ENCODE results near the gene CACNA1B. TPM values are rescaled to one million over a fixed set of nuclear protein-coding genes. Genes with fewer than 3 reads are reported as not detected.

Gene CACNA1B
- total RNA-seq, 1 experiment from 2014 or later, result 1.7 TPM

DNA sequence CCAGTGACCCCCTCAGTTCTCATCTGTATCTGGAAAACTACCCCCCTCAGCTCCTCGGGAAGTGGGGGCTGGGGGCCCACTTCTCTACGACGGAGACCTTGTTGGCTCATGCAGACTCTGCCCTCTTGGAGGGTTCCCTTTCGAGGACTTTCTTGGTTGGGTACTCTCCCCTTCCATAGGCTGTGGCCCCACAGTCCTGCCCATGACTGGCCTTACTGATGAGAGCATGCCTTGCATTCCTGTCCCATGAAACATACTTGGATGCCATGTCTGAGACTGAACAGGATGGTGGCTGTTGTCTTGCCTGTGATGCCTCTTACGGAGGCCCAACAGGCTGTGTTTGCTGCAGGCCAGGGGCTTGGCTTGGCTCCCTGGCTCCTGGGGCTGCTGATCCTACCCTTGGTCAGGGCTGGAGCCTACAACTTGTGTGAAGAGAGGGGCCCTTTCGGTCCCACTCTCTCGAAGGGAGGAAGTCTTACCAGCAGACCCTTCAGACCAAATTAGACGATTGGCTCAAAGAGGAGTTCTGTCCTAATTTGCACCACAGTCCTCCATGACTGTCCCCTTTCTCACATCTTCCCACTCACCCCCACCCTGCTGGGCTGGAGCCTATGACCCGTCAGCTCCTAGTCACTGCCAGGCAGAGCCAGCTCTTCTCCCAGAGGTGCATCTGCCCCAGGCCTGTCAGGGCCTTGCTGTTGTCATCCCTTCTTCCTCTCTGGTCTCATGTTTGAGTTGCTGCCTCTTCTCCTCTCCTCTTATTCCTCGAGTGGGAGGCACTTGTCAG lies 109.9 kb downstream of the CACNA1B start:
- no peaks in the 10 kb centered on the region for H3K79me2 ChIP-seq (ENCODE audit: insufficient read depth, low read length)
- no peak for DNase-seq (ENCODE audit: low read depth, low spot score)
- intact Hi-C loops (cut with micrococcal nuclease), result no loop called here
- no peak for TF ChIP-seq SRF (IDR thresholded peaks at IDR 0.05; ENCODE audit: low read depth)
- TF ChIP-seq TCF7L2 (IDR thresholded peaks at IDR 0.05; ENCODE audit: borderline replicate concordance, extremely low read depth, insufficient read depth, insufficient read length), result no peak
- TF ChIP-seq SP1 (IDR thresholded peaks at IDR 0.05; ENCODE audit: low read depth), result no peak
- TF ChIP-seq ZNF274 (IDR thresholded peaks at IDR 0.05; ENCODE audit: low read depth, low read length), result no peak
- TF ChIP-seq, protein P1, sequence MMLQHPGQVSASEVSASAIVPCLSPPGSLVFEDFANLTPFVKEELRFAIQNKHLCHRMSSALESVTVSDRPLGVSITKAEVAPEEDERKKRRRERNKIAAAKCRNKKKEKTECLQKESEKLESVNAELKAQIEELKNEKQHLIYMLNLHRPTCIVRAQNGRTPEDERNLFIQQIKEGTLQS (IDR thresholded peaks at IDR 0.05), result no peak
- TF ChIP-seq RAD21 (IDR thresholded peaks at IDR 0.05; ENCODE audit: low read depth), result no peak
- TF ChIP-seq EZH2 (IDR thresholded peaks at IDR 0.05), result no peak
- CTCF ChIA-PET, result no interaction called here
- H3K27ac ChIP-seq (ENCODE audit: low read depth, low read length), result no peak overlapping the region
- no peak overlapping the region for H3K9ac ChIP-seq (ENCODE audit: low read length)
- no peak overlapping the region for H3K4me3 ChIP-seq (replicated peaks in 1 of 2; ENCODE audit: low read depth in 1 of 2, low read length in 2 of 2)
- no peaks in the 10 kb centered on the region for H3K9me3 ChIP-seq (ENCODE audit: control insufficient read depth in 1 of 2, insufficient read depth in 1 of 2, low read depth in 1 of 2, low read length in 2 of 2)
- peaks cover 1 to 19% of the 10 kb centered on the region in 2 experiments; a peak in 2 of 4 replicates for H3K4me1 ChIP-seq (ENCODE audit: control insufficient read depth in 1 of 2, insufficient read depth in 2 of 2, low read length in 2 of 2)
- H2AFZ ChIP-seq (ENCODE audit: low read depth, low read length, poor library complexity, severe bottlenecking), result no peak overlapping the region
- ATAC-seq, result peak; percentile 80
- RAD21 ChIA-PET (ENCODE audit: low non-redundant PET in 1 of 2, low total read pairs in 2 of 2, uncharacterized antibody in 2 of 2, unreplicated experiment in 2 of 2), result no interaction called here
- POLR2A ChIA-PET, result no interaction called here
- H3K4me2 ChIP-seq (ENCODE audit: low read length), result peak overlapping the region; percentile 14; the same call in 1 of the 2 replicates
- no TSS peak for BruUV-seq (replicated peaks)
- H3K27me3 ChIP-seq (ENCODE audit: insufficient read depth, low read length), result peaks cover 18% of the 10 kb centered on the region
- H3K36me3 ChIP-seq (ENCODE audit: control insufficient read depth in 1 of 2, insufficient read depth in 2 of 2, low read length in 2 of 2), result no peaks in the 10 kb centered on the region
- H4K20me1 ChIP-seq (ENCODE audit: insufficient read depth), result no peaks in the 10 kb centered on the region
- no peaks in the 10 kb centered on the region for H3K9me2 ChIP-seq (ENCODE audit: insufficient read depth)

DNA sequence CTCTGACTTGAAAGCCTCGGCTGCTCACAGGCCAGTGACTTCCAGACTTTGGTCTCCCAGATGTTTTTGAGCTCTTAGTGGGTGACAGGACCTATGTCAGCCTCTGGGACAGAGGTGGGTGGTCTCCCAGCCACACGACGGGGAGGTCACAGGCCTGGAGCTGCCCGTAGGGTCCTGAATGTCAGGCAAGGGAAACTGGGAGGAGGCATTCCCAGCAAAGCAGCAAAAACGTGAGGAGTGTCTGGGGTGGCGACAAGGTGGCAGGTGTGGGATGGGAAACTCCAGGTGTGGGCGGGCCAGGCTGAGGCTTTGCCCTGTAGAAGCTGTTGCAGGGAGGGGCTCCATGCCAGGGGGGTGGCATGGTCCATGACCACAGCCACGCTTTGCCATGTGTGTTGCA lies 110.5 kb downstream of the CACNA1B start:
- ChIA-PET POLR2A (no interaction called here), CTCF (no interaction called here), RAD21 (ENCODE audit: low non-redundant PET in 1 of 2, low total read pairs in 2 of 2, uncharacterized antibody in 2 of 2, unreplicated experiment in 2 of 2) (no interaction called here)
- peaks cover 22% of the 10 kb centered on the region for H3K27me3 ChIP-seq (ENCODE audit: insufficient read depth, low read length)
- no peak overlapping the region for H3K27ac ChIP-seq (ENCODE audit: low read depth, low read length)
- no peaks in the 10 kb centered on the region for H3K9me3 ChIP-seq (ENCODE audit: control insufficient read depth in 1 of 2, insufficient read depth in 1 of 2, low read depth in 1 of 2, low read length in 2 of 2)
- no peaks in the 10 kb centered on the region for H3K9me2 ChIP-seq (ENCODE audit: insufficient read depth)
- H3K4me2 ChIP-seq (ENCODE audit: low read length), result no peak overlapping the region
- BruUV-seq (replicated peaks), result no TSS peak
- ATAC-seq (no peak), DNase-seq (ENCODE audit: low read depth, low spot score) (no peak)
- no peaks in the 10 kb centered on the region for H4K20me1 ChIP-seq (ENCODE audit: insufficient read depth)
- peaks cover 0 to 16% of the 10 kb centered on the region in 2 experiments; a peak in 1 of 4 replicates for H3K4me1 ChIP-seq (ENCODE audit: control insufficient read depth in 1 of 2, insufficient read depth in 2 of 2, low read length in 2 of 2)
- H3K4me3 ChIP-seq (replicated peaks in 1 of 2; ENCODE audit: low read depth in 1 of 2, low read length in 2 of 2), result no peak overlapping the region
- no peaks in the 10 kb centered on the region for H3K79me2 ChIP-seq (ENCODE audit: insufficient read depth, low read length)
- intact Hi-C loops (cut with micrococcal nuclease), result no loop called here
- H3K36me3 ChIP-seq (ENCODE audit: control insufficient read depth in 1 of 2, insufficient read depth in 2 of 2, low read length in 2 of 2), result no peaks in the 10 kb centered on the region
- no peak overlapping the region for H3K9ac ChIP-seq (ENCODE audit: low read length)
- no peak overlapping the region for H2AFZ ChIP-seq (ENCODE audit: low read depth, low read length, poor library complexity, severe bottlenecking)
- TF ChIP-seq POLR2A (IDR thresholded peaks at IDR 0.05; ENCODE audit: borderline replicate concordance, extremely low read depth, insufficient read depth, insufficient read length) (no peak), ZNF274 (IDR thresholded peaks at IDR 0.05; ENCODE audit: low read depth, low read length) (no peak), JUND (IDR thresholded peaks at IDR 0.05) (no peak), CBX3 (IDR thresholded peaks at IDR 0.05; ENCODE audit: low read depth) (no peak), ELF1 (IDR thresholded peaks at IDR 0.05; ENCODE audit: borderline replicate concordance, low read depth) (no peak), FOSL1 (IDR thresholded peaks at IDR 0.05; ENCODE audit: low read depth) (no peak), SIN3A (IDR thresholded peaks at IDR 0.05; ENCODE audit: low read depth) (no peak)
- TF ChIP-seq, protein P2, sequence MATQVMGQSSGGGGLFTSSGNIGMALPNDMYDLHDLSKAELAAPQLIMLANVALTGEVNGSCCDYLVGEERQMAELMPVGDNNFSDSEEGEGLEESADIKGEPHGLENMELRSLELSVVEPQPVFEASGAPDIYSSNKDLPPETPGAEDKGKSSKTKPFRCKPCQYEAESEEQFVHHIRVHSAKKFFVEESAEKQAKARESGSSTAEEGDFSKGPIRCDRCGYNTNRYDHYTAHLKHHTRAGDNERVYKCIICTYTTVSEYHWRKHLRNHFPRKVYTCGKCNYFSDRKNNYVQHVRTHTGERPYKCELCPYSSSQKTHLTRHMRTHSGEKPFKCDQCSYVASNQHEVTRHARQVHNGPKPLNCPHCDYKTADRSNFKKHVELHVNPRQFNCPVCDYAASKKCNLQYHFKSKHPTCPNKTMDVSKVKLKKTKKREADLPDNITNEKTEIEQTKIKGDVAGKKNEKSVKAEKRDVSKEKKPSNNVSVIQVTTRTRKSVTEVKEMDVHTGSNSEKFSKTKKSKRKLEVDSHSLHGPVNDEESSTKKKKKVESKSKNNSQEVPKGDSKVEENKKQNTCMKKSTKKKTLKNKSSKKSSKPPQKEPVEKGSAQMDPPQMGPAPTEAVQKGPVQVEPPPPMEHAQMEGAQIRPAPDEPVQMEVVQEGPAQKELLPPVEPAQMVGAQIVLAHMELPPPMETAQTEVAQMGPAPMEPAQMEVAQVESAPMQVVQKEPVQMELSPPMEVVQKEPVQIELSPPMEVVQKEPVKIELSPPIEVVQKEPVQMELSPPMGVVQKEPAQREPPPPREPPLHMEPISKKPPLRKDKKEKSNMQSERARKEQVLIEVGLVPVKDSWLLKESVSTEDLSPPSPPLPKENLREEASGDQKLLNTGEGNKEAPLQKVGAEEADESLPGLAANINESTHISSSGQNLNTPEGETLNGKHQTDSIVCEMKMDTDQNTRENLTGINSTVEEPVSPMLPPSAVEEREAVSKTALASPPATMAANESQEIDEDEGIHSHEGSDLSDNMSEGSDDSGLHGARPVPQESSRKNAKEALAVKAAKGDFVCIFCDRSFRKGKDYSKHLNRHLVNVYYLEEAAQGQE (IDR thresholded peaks at IDR 0.05; ENCODE audit: low read depth), result no peak
- TF ChIP-seq, protein P3, sequence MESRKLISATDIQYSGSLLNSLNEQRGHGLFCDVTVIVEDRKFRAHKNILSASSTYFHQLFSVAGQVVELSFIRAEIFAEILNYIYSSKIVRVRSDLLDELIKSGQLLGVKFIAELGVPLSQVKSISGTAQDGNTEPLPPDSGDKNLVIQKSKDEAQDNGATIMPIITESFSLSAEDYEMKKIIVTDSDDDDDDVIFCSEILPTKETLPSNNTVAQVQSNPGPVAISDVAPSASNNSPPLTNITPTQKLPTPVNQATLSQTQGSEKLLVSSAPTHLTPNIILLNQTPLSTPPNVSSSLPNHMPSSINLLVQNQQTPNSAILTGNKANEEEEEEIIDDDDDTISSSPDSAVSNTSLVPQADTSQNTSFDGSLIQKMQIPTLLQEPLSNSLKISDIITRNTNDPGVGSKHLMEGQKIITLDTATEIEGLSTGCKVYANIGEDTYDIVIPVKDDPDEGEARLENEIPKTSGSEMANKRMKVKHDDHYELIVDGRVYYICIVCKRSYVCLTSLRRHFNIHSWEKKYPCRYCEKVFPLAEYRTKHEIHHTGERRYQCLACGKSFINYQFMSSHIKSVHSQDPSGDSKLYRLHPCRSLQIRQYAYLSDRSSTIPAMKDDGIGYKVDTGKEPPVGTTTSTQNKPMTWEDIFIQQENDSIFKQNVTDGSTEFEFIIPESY (IDR thresholded peaks at IDR 0.05; ENCODE audit: extremely low read depth, insufficient replicate concordance, low read length), result no peak
